Stomach (tissue), 4 donors: ENCODE results near the gene AP3D1.

Experiments used
- EP300 ChIP-seq: sonication (generic); formaldehyde crosslinking; IDR thresholded peaks from one replicate; pipeline ENCODE4 v1.6.1; 2017; ENCODE audit warnings: antibody characterized with exemption
- TF ChIP-seq, protein P1 (sequence below), 7 experiments: fragments of 450-650 bp in 4 of 7; fragments of 200-600 bp in 3 of 7; sonication (generic) in 3 of 7; IDR thresholded peaks; one replicate each; pipeline ENCODE4 v1.5.1; 2016 to 2019; ENCODE audit warnings: antibody characterized with exemption in 7 of 7, control low read depth in 2 of 7, mild to moderate bottlenecking in 1 of 7

DNA sequence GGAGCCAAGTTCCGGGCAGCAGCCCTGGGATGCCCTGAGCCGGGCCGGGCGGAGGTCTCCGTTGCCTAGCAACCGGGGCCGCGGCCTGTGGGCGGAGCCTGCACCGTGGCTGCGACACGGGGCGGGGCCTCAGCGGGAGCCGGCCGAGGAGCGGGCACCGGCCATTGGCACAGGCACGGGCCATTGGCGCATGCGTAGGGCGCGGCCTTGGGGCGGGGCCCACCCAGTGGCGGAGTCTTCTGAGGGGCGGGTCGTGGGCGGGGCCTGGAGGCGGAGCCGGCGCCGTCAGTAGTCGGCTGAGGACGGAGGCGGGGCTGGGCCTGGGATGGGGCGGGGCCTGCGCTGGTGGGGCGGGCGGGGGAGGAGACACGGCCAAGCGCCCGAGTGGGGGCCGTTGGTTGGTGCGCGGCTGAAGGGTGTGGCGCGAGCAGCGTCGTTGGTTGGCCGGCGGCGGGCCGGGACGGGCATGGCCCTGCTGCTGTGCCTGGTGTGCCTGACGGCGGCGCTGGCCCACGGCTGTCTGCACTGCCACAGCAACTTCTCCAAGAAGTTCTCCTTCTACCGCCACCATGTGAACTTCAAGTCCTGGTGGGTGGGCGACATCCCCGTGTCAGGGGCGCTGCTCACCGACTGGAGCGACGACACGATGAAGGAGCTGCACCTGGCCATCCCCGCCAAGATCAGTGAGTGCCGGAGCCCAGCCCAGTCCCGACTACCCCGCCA lies 54.7 kb downstream of the AP3D1 start, which contains the start of gene IZUMO4:
- TF ChIP-seq, protein P1, sequence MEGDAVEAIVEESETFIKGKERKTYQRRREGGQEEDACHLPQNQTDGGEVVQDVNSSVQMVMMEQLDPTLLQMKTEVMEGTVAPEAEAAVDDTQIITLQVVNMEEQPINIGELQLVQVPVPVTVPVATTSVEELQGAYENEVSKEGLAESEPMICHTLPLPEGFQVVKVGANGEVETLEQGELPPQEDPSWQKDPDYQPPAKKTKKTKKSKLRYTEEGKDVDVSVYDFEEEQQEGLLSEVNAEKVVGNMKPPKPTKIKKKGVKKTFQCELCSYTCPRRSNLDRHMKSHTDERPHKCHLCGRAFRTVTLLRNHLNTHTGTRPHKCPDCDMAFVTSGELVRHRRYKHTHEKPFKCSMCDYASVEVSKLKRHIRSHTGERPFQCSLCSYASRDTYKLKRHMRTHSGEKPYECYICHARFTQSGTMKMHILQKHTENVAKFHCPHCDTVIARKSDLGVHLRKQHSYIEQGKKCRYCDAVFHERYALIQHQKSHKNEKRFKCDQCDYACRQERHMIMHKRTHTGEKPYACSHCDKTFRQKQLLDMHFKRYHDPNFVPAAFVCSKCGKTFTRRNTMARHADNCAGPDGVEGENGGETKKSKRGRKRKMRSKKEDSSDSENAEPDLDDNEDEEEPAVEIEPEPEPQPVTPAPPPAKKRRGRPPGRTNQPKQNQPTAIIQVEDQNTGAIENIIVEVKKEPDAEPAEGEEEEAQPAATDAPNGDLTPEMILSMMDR (IDR thresholded peaks at IDR 0.05) = peak in 3 of 7 experiments; percentile 27 to 52 (median 31)
- TF ChIP-seq EP300 = no peak
